HG03066 (cell line): ENCODE results near the gene OR5K2.

Source experiments
- ATAC-seq: cut with Tn5 transposase; IDR thresholded peaks from one replicate; pipeline ENCODE4 v1.9.1; 2021; ENCODE audit warnings: low read depth; ENCODE audit not compliant: unreplicated experiment

OR5K2 gene

GRCh38 chr3:98521897-98522543 lies 24.5 kb downstream of the OR5K2 start:
- peak; percentile 37 for ATAC-seq

GRCh38 chr3:98522544-98523281 lies 25.2 kb downstream of the OR5K2 start, which contains the start of gene CLDND1:
TSS of gene CLDND1 (minus strand) at chr3:98522902. CDS start at chr3:98521424, 1,478 bp downstream.
- peak; percentile 77 for ATAC-seq

DNA sequence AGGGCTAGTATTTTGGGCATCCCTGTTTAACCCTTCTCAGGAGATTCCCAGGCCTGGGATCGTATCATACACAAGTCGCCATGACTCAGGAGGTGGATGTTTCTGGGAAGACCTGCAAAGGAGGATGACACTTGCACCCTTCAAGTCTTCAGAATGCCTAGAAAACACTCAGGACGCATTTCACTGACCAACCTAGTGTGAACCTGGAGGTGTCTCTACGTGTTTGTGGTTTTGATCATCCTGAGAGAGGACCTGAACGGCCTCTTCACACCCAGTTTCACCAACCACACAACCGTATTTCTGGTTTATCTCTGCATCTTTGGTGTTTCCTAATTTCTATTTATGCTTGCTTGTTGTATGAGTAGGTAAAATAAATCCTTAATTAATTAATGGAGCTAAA lies 28.0 kb downstream of the OR5K2 start:
- ATAC-seq = no peak

GRCh38 chr3:98528474-98529346 lies 31.2 kb downstream of the OR5K2 start:
- ATAC-seq = no peak

DNA sequence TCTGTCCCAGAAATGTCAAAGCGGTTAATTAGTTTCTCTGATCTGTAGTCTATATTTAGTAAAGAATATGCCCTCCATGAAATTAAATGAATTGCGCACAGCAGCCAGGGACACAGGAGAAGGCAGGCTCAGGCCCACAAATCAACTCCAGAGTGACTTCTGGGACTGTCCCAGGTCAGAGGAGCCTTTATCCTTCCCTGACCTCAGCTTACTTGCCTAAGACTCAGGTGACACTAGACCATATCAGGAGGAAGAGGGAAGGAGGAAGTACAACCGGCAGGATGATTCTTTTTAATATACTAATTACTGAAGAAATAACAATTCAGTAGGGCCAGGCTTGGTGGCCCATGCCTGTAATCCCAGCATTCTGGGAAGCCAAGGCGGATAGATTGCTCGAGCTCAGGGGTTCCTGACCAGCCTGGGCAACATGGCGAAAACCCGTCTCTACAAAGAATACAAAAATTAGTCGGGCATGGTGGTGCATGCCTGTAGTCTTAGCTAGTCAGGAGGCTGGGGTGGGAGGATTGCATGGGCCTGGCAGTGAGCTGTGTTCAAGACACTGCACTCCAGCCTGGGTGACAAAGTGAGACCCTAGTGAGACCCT lies 32.5 kb downstream of the OR5K2 start:
- no peak for ATAC-seq

GRCh38 chr3:98530676-98531075 lies 33.2 kb downstream of the OR5K2 start:
- ATAC-seq = no peak

- ATAC-seq = peak; percentile 31
Observed at GRCh38 chr3:98531622-98532274, 34.3 kb downstream of the OR5K2 start, which contains the start of gene GPR15. TSS of gene GPR15 (plus strand) at chr3:98531978. CDS start at chr3:98532034, 56 bp downstream.

DNA sequence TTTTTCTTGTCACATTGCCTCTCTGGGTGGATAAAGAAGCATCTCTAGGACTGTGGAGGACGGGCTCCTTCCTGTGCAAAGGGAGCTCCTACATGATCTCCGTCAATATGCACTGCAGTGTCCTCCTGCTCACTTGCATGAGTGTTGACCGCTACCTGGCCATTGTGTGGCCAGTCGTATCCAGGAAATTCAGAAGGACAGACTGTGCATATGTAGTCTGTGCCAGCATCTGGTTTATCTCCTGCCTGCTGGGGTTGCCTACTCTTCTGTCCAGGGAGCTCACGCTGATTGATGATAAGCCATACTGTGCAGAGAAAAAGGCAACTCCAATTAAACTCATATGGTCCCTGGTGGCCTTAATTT lies 34.8 kb downstream of the OR5K2 start:
- ATAC-seq = no peak

DNA sequence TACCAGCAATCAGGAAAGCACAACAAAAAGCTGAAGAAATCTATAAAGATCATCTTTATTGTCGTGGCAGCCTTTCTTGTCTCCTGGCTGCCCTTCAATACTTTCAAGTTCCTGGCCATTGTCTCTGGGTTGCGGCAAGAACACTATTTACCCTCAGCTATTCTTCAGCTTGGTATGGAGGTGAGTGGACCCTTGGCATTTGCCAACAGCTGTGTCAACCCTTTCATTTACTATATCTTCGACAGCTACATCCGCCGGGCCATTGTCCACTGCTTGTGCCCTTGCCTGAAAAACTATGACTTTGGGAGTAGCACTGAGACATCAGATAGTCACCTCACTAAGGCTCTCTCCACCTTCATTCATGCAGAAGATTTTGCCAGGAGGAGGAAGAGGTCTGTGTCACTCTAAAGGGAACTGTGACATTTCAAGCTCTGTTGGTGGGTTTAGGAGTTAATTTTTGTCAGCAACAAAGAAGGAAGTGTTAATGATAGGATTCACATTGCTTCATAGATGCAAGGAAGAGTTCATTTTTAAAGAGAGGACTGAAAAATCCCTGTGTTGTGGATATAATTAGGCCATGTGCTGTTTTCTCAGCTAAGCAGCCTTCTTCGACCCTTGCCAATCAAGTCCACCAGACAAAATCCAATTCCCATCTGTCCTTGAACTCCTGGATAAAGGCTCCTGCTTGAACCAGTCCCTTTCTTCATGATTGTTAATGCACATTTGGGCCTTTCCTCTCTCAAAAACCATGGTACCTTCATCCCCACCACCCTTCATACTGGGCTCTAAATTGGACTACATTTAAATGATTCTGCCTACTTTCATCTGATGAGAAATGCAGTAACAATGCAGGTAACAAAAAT lies 35.5 kb downstream of the OR5K2 start:
- no peak for ATAC-seq

DNA sequence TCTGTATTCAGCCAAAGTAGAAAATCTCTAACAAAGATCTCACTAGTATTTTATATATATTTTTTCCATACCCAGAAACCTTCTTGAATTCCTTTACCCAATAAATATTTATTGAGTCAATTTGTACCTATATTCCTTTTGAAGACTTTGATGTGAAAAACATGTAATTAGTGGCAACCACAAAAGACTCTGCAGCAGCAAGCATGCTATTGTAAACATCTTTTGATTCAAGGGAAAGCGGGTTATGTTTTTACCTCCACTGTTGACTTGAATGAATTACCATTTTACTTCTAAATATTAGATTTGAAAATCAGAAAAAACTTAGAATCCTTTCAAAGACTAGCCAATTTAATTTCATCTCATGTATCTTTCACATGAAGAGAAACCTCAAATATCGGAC lies 36.7 kb downstream of the OR5K2 start:
- no peak for ATAC-seq

DNA sequence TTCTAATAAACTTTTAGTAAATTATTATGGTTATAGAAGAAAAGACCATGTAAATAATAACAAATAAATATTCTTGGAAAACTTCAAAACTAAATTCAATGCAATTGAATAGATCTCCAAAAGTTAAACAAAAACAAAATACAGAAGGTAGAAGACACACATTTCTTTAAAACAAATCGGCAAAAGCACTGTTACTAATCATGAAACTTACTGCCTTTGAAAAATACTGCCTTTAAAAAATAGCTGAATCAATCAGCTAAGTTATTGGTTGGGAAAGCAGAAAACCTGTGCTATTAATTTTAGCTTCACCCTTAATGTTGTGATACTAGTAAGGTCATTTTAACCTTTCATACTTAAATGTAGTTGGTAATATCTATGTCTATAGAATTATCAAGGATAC lies 37.3 kb downstream of the OR5K2 start:
- no peak for ATAC-seq

- peak; percentile 71 for ATAC-seq
Observed at GRCh38 chr3:98536456-98537017, 39.1 kb downstream of the OR5K2 start.

DNA sequence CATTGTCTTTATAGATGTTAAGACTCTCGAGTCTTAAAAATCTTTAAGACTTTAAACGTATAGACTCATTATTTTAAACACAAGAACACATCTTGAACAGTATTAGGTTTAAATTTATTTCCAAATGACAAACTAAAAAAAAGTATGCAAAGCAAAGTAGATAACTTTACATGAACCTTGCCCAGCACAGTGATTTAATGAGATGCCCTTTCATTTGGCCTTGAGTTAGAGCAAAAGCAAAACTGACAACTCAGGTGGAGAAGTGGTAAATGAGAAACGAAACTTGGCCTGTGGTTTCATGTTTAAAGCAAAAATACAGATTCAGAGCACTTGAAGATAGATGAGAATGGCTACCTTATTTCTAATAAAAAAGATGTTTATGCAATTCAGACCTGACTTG lies 42.9 kb downstream of the OR5K2 start:
- peak; percentile 40 for ATAC-seq

DNA sequence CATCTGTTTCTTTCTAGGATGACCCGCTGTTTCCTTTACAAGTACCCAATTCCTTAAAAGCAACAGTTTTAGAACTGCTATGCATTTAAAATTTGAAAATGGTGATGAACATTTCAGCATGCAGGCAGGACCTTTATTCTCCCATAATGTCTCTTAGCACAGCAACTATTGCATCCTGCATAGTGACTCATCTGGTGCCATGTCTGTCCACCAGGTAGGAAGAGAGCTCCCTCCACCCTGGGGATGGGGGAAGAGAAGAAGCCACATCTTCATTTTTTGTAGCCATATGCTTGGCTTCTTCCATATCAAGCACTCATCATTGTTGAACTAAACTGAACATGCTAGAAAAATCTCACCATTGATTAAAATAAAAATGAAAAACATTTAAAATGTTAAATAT lies 44.2 kb downstream of the OR5K2 start:
- no peak for ATAC-seq

DNA sequence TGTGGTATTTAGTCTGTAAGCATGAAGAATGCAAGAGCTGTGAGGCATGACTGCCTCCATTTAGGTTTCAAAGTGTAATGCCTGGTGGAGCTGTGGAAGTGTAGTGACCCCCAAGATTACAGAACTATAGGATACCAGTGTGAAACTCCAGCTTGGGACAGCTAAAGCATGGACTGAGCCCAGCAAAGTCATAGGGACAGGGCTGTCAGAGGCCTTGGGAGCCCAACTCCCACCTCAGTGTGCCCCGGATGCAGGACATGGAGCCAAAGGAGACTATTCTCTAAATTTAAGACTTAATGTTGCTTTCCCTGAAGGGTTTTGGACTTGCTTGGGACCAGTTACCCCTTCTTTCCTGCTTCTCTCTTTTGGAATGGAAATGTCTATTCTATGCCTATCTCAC lies 45.1 kb downstream of the OR5K2 start:
- no peak for ATAC-seq

GRCh38 chr3:98545940-98546339 lies 48.5 kb downstream of the OR5K2 start:
- ATAC-seq = peak; percentile 54
